Endothelial cell of umbilical vein (primary cell): ENCODE measurements around the gene DNTT. TPM values are rescaled to one million over a fixed set of nuclear protein-coding genes. Genes with fewer than 3 reads are reported as not detected.

Experiments
- BruUV-seq: library from RNA; stranded (reverse); fragments of 400-500 nt; replicated peaks from 2 replicates; lab custom pipeline; 2021; lab: Mats Ljungman, UMichigan
- CTCF ChIA-PET: fragments of 300-600, 350-600 bp; sonication (Branson Sonifier 250); formaldehyde crosslinking; loops from one replicate; lab custom pipeline; 2021; ENCODE audit warnings: antibody characterized with exemption, inconsistent platforms; lab: Charles Lee
- POLR2A ChIA-PET: fragments of 300-600, 350-600 bp; sonication (Branson Sonifier 250); formaldehyde crosslinking; loops from one replicate; lab custom pipeline; 2021; ENCODE audit warnings: antibody characterized with exemption, inconsistent platforms; lab: Charles Lee
- DNase-seq: peaks from one replicate; pipeline ENCODE4 v3.0.0-alpha.2; 2011; ENCODE audit warnings: low read depth, low spot score
- FAIRE-seq: peaks from 2 replicates; lab custom pipeline; 2011; peaks lifted over from hg19 to GRCh38; lab: Jason Lieb, UNC
- H2AFZ ChIP-seq: 2 replicates; pipeline ENCODE4 v1.6.0; 2012; ENCODE audit warnings: low read depth, low read length, control low read depth, inconsistent platforms
- H3K27ac ChIP-seq: 2 replicates; pipeline ENCODE4 v1.5.1; 2011; ENCODE audit warnings: low read depth, mild to moderate bottlenecking, control low read depth, low read length, moderate library complexity; ENCODE audit not compliant: insufficient read depth
- H3K27me3 ChIP-seq, 2 experiments: 2 replicates each; pipeline versions ENCODE4 v1.6.0 to v1.6.1; 2011; ENCODE audit warnings: low read length in 2 of 2, mixed read lengths in 1 of 2; ENCODE audit not compliant: control insufficient read depth in 2 of 2, insufficient read depth in 2 of 2
- H3K36me3 ChIP-seq, 2 experiments: 2 replicates in 1 of 2; 3 replicates in 1 of 2; pipeline ENCODE4 v1.5.1; 2011; ENCODE audit warnings: low read length in 2 of 2, mild to moderate bottlenecking in 1 of 2, moderate library complexity in 1 of 2; ENCODE audit not compliant: control insufficient read depth in 2 of 2, insufficient read depth in 2 of 2; ENCODE audit errors: extremely low read depth in 1 of 2
- H3K4me1 ChIP-seq: 3 replicates; pipeline ENCODE4 v1.5.1; 2011; ENCODE audit warnings: mild to moderate bottlenecking, low read length; ENCODE audit not compliant: control insufficient read depth, insufficient read depth; ENCODE audit errors: extremely low read depth
- H3K4me2 ChIP-seq: 2 replicates; pipeline ENCODE4 v1.6.1; 2011; ENCODE audit warnings: low read length, control low read depth, mixed read lengths; ENCODE audit not compliant: insufficient read depth
- H3K4me3 ChIP-seq, 3 experiments: fragments of 200-600 bp in 1 of 3; sonication (generic), shearing (Covaris generic) in 1 of 3; replicated peaks in 1 of 3; 2 replicates each; pipeline ENCODE4 v1.5.1; 2011 to 2016; ENCODE audit warnings: control low read depth in 3 of 3, low read length in 3 of 3, mild to moderate bottlenecking in 2 of 3, inconsistent platforms in 1 of 3, low read depth in 1 of 3, moderate library complexity in 1 of 3; ENCODE audit not compliant: insufficient read depth in 1 of 3
- H3K79me2 ChIP-seq: 2 replicates; pipeline ENCODE4 v1.6.0; 2012; ENCODE audit warnings: low read length, inconsistent platforms; ENCODE audit not compliant: control insufficient read depth, insufficient read depth
- H3K9ac ChIP-seq: replicated peaks from 2 replicates; pipeline ENCODE3; 2011; ENCODE audit warnings: low read length, control low read depth; ENCODE audit not compliant: insufficient read depth; ENCODE audit errors: extremely low read depth
- H3K9me1 ChIP-seq: replicated peaks from 3 replicates; pipeline ENCODE4 v1.6.0; 2011; ENCODE audit warnings: mild to moderate bottlenecking, low read length; ENCODE audit not compliant: control insufficient read depth, insufficient read depth; ENCODE audit errors: extremely low read depth
- H3K9me3 ChIP-seq: replicated peaks from 2 replicates; pipeline ENCODE4 v1.5.1; 2012; ENCODE audit warnings: low read length, inconsistent platforms; ENCODE audit not compliant: control insufficient read depth, insufficient read depth
- H4K20me1 ChIP-seq: replicated peaks from 2 replicates; pipeline ENCODE3; 2011; ENCODE audit warnings: mild to moderate bottlenecking, low read length; ENCODE audit not compliant: control insufficient read depth, insufficient read depth; ENCODE audit errors: extremely low read depth
- EZH2 ChIP-seq: IDR thresholded peaks from 2 replicates; pipeline ENCODE4 v1.6.1; 2012; ENCODE audit warnings: borderline replicate concordance, low read depth, mild to moderate bottlenecking, moderate library complexity, low read length, inconsistent platforms; ENCODE audit not compliant: severe bottlenecking
- FOS ChIP-seq: IDR thresholded peaks from 2 replicates; pipeline ENCODE4 v1.6.1; 2011; ENCODE audit warnings: mild to moderate bottlenecking, low read length, moderate library complexity, borderline replicate concordance; ENCODE audit not compliant: insufficient read depth
- GATA2 ChIP-seq: IDR thresholded peaks from 2 replicates; pipeline ENCODE4 v1.7.0; 2011; ENCODE audit warnings: low read depth, mild to moderate bottlenecking, moderate library complexity, mixed read lengths, low read length; ENCODE audit not compliant: insufficient read length, insufficient read depth
- JUN ChIP-seq: IDR thresholded peaks from 2 replicates; pipeline ENCODE4 v1.6.1; 2011; ENCODE audit warnings: borderline replicate concordance, low read depth; ENCODE audit not compliant: insufficient read length, insufficient read depth
- MAX ChIP-seq: IDR thresholded peaks from 2 replicates; pipeline ENCODE4 v1.6.1; 2011; ENCODE audit not compliant: insufficient read depth, insufficient read length
- MYC ChIP-seq: IDR thresholded peaks from one replicate; pipeline ENCODE4 v1.6.1; 2011; ENCODE audit warnings: mild to moderate bottlenecking, low read depth, low read length
- POLR2A ChIP-seq: IDR thresholded peaks from 2 replicates; pipeline ENCODE4 v1.6.1; 2012; ENCODE audit warnings: low read depth, mild to moderate bottlenecking, control low read depth, low read length
- POLR2AphosphoS5 ChIP-seq: IDR thresholded peaks from 2 replicates; pipeline ENCODE4 v1.6.1; 2012; ENCODE audit warnings: low read depth, mild to moderate bottlenecking, control low read depth, low read length, moderate library complexity; ENCODE audit not compliant: insufficient read depth
- dilution Hi-C: fragments of 300-500 bp; cut with MboI; formaldehyde crosslinking; loops from one replicate; pipeline ENCODE4 v1.15.0; 2019; ENCODE audit warnings: low sequenced_read_pairs; ENCODE audit not compliant: extremely low pct_ligation_motif_present
- intact Hi-C: fragments of 100-400 bp; cut with micrococcal nuclease; formaldehyde crosslinking; loops from one replicate; pipeline ENCODE4 v1.10.0; 2022
- polyA plus RNA-seq, 4 experiments: library from polyadenylated mRNA; depleted of rRNA in 3 of 4; stranded (reverse) in 3 of 4; unstranded in 1 of 4; fragments of >200 nt; gene quantifications; 2 replicates each; pipeline versions ENCODE4 v1.2.1 to v1.2.3, GENCODE V29; 2011 to 2012; ENCODE audit warnings: missing spikeins in 1 of 4
- total RNA-seq: library from RNA; stranded (reverse); gene quantifications from 2 replicates; pipeline ENCODE4 v1.2.3, GENCODE V29; 2021
- TF ChIP-seq, protein P1 (sequence below), 2 donors: IDR thresholded peaks; 1 replicate in 1 of 2; 2 replicates in 1 of 2; pipeline ENCODE4 v1.5.1; 2011; ENCODE audit warnings: low read length in 2 of 2, mild to moderate bottlenecking in 2 of 2, moderate library complexity in 2 of 2, control low read depth in 1 of 2, inconsistent platforms in 1 of 2, low read depth in 1 of 2; ENCODE audit not compliant: insufficient read depth in 1 of 2; ENCODE audit errors: extremely low read depth in 1 of 2

Gene DNTT
- total and polyA plus RNA-seq, 2 donors (not counting 3 experiments of a cell fraction or from before 2014, with no cell fraction given): not detected

DNA sequence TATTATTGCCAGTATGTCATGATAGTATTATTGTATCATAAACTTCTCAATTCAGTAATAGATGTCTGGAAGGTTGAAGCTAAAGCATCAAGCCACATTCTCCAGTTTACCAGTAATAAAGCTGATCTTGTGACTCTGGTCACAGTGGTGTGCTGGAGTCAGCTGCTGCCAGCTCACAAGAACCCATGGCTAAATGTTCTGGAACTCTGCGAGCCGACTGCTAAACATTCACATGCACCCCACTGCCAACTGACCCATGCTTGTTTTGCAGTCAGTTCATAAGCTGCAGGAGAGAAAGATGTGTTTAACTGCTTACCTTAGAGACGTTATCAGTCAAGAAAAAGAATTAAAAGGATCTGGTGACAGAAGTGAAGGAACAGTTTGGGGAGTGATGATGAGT lies 5.9 kb upstream of the DNTT start:
- intact Hi-C loops: no loop called here
- no peak for FAIRE-seq

More for the DNA sequence above, 5.9 kb upstream of the DNTT start:
- no peaks in the 10 kb centered on the region for H3K36me3 ChIP-seq
- H4K20me1 ChIP-seq: no peaks in the 10 kb centered on the region
- no peak for DNase-seq
- H3K27me3 ChIP-seq: peaks cover 5 to 31% of the 10 kb centered on the region in 2 experiments
- H3K9me1 ChIP-seq: no peaks in the 10 kb centered on the region
- no peaks in the 10 kb centered on the region for H3K9me3 ChIP-seq
- no peak overlapping the region for H3K9ac ChIP-seq
- TF ChIP-seq MAX (no peak), MYC (no peak), FOS (no peak), JUN (no peak), POLR2AphosphoS5 (no peak), POLR2A (no peak), EZH2 (no peak), GATA2 (no peak)
- TF ChIP-seq, protein P1, sequence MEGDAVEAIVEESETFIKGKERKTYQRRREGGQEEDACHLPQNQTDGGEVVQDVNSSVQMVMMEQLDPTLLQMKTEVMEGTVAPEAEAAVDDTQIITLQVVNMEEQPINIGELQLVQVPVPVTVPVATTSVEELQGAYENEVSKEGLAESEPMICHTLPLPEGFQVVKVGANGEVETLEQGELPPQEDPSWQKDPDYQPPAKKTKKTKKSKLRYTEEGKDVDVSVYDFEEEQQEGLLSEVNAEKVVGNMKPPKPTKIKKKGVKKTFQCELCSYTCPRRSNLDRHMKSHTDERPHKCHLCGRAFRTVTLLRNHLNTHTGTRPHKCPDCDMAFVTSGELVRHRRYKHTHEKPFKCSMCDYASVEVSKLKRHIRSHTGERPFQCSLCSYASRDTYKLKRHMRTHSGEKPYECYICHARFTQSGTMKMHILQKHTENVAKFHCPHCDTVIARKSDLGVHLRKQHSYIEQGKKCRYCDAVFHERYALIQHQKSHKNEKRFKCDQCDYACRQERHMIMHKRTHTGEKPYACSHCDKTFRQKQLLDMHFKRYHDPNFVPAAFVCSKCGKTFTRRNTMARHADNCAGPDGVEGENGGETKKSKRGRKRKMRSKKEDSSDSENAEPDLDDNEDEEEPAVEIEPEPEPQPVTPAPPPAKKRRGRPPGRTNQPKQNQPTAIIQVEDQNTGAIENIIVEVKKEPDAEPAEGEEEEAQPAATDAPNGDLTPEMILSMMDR (IDR thresholded peaks at IDR 0.05; ENCODE audit: extremely low read depth in 1 of 2, insufficient read depth in 1 of 2, low read depth in 1 of 2, low read length in 2 of 2): no peak
- POLR2A ChIA-PET: no interaction called here
- CTCF ChIA-PET: interaction anchor here (0.7 to 1.8 kb wide), 2 partner anchors 17 to 281 kb away, joined by 3 to 4 read pairs; no protein-coding TSS in a partner anchor
- H3K4me1 ChIP-seq: no peaks in the 10 kb centered on the region
- H3K4me2 ChIP-seq: no peak overlapping the region
- BruUV-seq: no TSS peak
- dilution Hi-C loops: no loop called here
- no peak overlapping the region for H3K4me3 ChIP-seq
- H3K27ac ChIP-seq: no peak overlapping the region
- no peaks in the 10 kb centered on the region for H3K79me2 ChIP-seq
- H2AFZ ChIP-seq: no peak overlapping the region
